ENCODE results near the gene BIRC6.

GRCh38 chr2:32489061-32489460 lies 132.2 kb downstream of the BIRC6 start:
- TF ChIP-seq BCL11A (IDR thresholded peaks at IDR 0.05; ENCODE audit: low read depth in 2 of 2, low read length in 2 of 2) (no peak), CTCF (IDR thresholded peaks at IDR 0.05; ENCODE audit: control extremely low read depth in 1 of 3, insufficient read depth in 1 of 3, low read depth in 1 of 3, low read length in 3 of 3) (no peak), EP300 (IDR thresholded peaks at IDR 0.05; ENCODE audit: borderline replicate concordance in 1 of 2, low read depth in 2 of 2, low read length in 2 of 2) (no peak), POLR2AphosphoS5 (IDR thresholded peaks at IDR 0.05; ENCODE audit: low read depth, low read length) (no peak), EZH2 (IDR thresholded peaks at IDR 0.05; ENCODE audit: low read depth, low read length, severe bottlenecking) (no peak), CEBPB (IDR thresholded peaks at IDR 0.05; ENCODE audit: low read depth, low read length) (no peak), GABPA (IDR thresholded peaks at IDR 0.05; ENCODE audit: borderline replicate concordance, insufficient read depth, low read length) (no peak), JUN (IDR thresholded peaks at IDR 0.05; ENCODE audit: low read depth, low read length) (no peak), POLR2A (IDR thresholded peaks at IDR 0.05; ENCODE audit: control extremely low read depth in 1 of 2, low read depth in 2 of 2, low read length in 2 of 2) (no peak), CBX8 (IDR thresholded peaks at IDR 0.05; ENCODE audit: borderline replicate concordance, low read depth, low read length) (no peak), NRF1 (IDR thresholded peaks at IDR 0.05; ENCODE audit: low read depth, low read length) (no peak), EGR1 (IDR thresholded peaks at IDR 0.05; ENCODE audit: borderline replicate concordance, low read depth, low read length) (no peak), USF2 (IDR thresholded peaks at IDR 0.05; ENCODE audit: low read length) (no peak), RFX5 (IDR thresholded peaks at IDR 0.05; ENCODE audit: borderline replicate concordance, low read depth, low read length) (no peak)

Data from H1 (cell line).